Ishikawa (cell line): ENCODE data around the gene KLHDC9.

Source experiments
- CEBPB ChIP-seq: IDR thresholded peaks from 2 replicates; pipeline ENCODE4 v1.6.1; 2012
- CREB1 ChIP-seq: IDR thresholded peaks from 2 replicates; pipeline ENCODE4 v1.6.1; 2012; ENCODE audit warnings: low read depth
- EGR1 ChIP-seq: IDR thresholded peaks from 2 replicates; pipeline ENCODE4 v1.6.1; 2012
- EP300 ChIP-seq: IDR thresholded peaks from 2 replicates; pipeline ENCODE4 v1.6.1; 2012; ENCODE audit warnings: borderline replicate concordance
- FOXM1 ChIP-seq: IDR thresholded peaks from 2 replicates; pipeline ENCODE4 v1.6.1; 2012; ENCODE audit warnings: low read depth, borderline replicate concordance
- MAX ChIP-seq: IDR thresholded peaks from 2 replicates; pipeline ENCODE4 v1.6.1; 2012
- NFIC ChIP-seq: IDR thresholded peaks from 2 replicates; pipeline ENCODE4 v1.6.1; 2012
- RAD21 ChIP-seq: IDR thresholded peaks from 2 replicates; pipeline ENCODE4 v1.6.1; 2012; ENCODE audit warnings: low read depth
- REST ChIP-seq: IDR thresholded peaks from 2 replicates; pipeline ENCODE4 v1.6.1; 2012; ENCODE audit warnings: low read depth, mild to moderate bottlenecking
- TAF1 ChIP-seq: IDR thresholded peaks from 2 replicates; pipeline ENCODE4 v1.6.1; 2012; ENCODE audit warnings: low read depth, mild to moderate bottlenecking
- TCF12 ChIP-seq: IDR thresholded peaks from 2 replicates; pipeline ENCODE4 v1.6.1; 2012; ENCODE audit warnings: low read depth
- TEAD4 ChIP-seq: IDR thresholded peaks from 2 replicates; pipeline ENCODE4 v1.6.1; 2012
- USF1 ChIP-seq: IDR thresholded peaks from 2 replicates; pipeline ENCODE4 v1.6.1; 2012
- YY1 ChIP-seq: IDR thresholded peaks from 2 replicates; pipeline ENCODE4 v1.6.1; 2012; ENCODE audit warnings: low read depth
- ZBTB7A ChIP-seq: IDR thresholded peaks from 2 replicates; pipeline ENCODE4 v1.6.1; 2012; ENCODE audit warnings: low read depth

KLHDC9 gene

GRCh38 chr1:161098210-161099068 lies at the start of gene KLHDC9:
Gene KLHDC9 (plus strand): TSS chr1:161098361. CDS start chr1:161098536, 175 bp downstream.
- TF ChIP-seq NFIC (no peak), USF1 (no peak), TEAD4 (no peak), RAD21 (no peak), EGR1 (no peak), TCF12 (no peak), YY1 (no peak), ZBTB7A (no peak), EP300 (no peak), CREB1 (no peak), FOXM1 (no peak), CEBPB (no peak), MAX (no peak), REST (no peak), TAF1 (no peak)

- TF ChIP-seq TAF1, result no peak
- TF ChIP-seq TEAD4, result no peak
- TF ChIP-seq CEBPB, result no peak
- TF ChIP-seq EGR1, result no peak
- no peak for TF ChIP-seq RAD21
- TF ChIP-seq MAX, result no peak
- no peak for TF ChIP-seq TCF12
- TF ChIP-seq NFIC, result no peak
- no peak for TF ChIP-seq REST
- TF ChIP-seq ZBTB7A, result no peak
- no peak for TF ChIP-seq EP300
- TF ChIP-seq FOXM1, result no peak
- no peak for TF ChIP-seq YY1
- TF ChIP-seq USF1, result no peak
- no peak for TF ChIP-seq CREB1
Measured at GRCh38 chr1:161048949-161049722, 49.0 kb upstream of the KLHDC9 start.

- TF ChIP-seq CEBPB, result no peak
- no peak for TF ChIP-seq NFIC
- no peak for TF ChIP-seq CREB1
- TF ChIP-seq TEAD4, result no peak
- TF ChIP-seq RAD21, result no peak
- no peak for TF ChIP-seq EP300
Measured at GRCh38 chr1:161051219-161051618, 46.9 kb upstream of the KLHDC9 start.

GRCh38 chr1:161052899-161053298 lies 45.3 kb upstream of the KLHDC9 start:
- TF ChIP-seq NFIC, result no peak
- TF ChIP-seq EP300, result no peak
- TF ChIP-seq CREB1, result no peak
- TF ChIP-seq REST, result no peak
- TF ChIP-seq USF1, result no peak
- TF ChIP-seq CEBPB, result no peak
- TF ChIP-seq ZBTB7A, result no peak
- no peak for TF ChIP-seq MAX
- TF ChIP-seq EGR1, result no peak
- no peak for TF ChIP-seq RAD21
- no peak for TF ChIP-seq TEAD4
- no peak for TF ChIP-seq YY1
- TF ChIP-seq TCF12, result no peak
- no peak for TF ChIP-seq FOXM1
- TF ChIP-seq TAF1, result no peak
